AG08396 (cell line): ENCODE measurements around the gene HEATR1.
"Not testable (repeated sequence)": the region's sequence is repeated elsewhere in the genome, so short reads cannot be mapped to it uniquely, and the experiment has no call there.

ENCODE experiments used
- DNase-seq: peaks from one replicate; pipeline ENCODE4 v3.0.0; 2012; ENCODE audit warnings: low spot score, mixed read lengths

The HEATR1 gene

DNA sequence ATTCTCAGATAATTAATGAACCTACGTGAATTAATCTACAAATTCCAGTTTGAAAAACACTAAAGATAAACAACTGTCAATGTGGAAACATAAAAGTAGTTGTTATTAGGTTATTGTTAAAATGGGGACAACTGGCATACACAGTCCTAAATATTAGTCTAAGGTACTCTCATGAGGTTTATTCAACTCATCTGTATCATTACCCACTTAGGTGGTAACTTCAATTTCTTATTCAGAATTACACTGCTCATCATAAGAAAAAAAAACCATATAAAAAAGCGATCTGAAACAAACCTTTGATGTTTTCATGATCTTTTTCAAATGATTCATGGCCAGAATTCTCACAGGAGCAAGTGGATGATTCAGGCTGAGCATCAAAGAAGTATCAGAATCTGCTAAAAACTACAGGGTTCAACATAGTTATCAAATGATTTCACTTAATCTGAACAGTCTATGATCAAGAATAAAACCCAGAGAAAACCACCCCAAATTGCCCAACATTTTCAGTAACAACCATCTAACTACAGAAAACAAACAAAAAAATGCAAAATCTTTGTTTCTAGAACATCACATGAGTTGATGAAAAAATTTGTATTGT, 13.7 kb downstream of the HEATR1 start:
- DNase-seq, result no peak

DNA sequence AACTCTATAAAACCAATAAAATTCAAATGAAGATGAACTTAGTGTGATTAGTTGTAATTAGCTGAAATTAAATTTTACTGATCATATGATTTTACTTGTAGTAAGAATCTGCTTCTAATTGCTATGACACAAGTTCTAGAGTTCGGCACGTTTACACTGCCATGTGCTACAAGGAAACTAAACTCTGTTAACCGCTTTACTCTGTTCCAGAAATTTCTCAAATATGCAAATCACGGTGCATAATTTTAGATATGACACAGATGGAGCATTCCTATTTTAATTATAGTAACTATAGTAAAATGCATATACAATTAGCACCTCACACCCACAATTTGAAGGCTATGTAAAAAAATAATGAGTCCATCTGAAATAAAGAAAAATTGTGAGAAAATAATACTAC, 14.8 kb downstream of the HEATR1 start:
- DNase-seq, result no peak

DNA sequence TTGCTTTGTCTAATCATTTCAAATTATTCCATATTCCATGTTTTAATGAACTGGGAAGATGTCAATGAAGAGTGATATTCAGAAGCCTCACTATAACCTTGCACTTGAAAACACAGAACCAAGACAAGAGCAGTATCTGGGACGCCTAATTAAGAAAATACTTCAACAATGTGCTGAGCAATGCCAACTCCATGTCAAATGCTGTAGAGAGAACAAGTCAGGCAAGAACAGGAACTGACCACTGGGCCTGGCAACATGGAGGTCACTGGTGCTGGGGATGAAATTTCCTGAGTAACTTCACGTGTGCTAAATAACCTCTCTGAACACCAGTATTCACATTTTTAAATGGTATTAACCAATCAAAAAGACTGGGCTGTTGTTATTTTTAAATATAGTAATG, 22.8 kb downstream of the HEATR1 start:
- DNase-seq, result no peak

DNA sequence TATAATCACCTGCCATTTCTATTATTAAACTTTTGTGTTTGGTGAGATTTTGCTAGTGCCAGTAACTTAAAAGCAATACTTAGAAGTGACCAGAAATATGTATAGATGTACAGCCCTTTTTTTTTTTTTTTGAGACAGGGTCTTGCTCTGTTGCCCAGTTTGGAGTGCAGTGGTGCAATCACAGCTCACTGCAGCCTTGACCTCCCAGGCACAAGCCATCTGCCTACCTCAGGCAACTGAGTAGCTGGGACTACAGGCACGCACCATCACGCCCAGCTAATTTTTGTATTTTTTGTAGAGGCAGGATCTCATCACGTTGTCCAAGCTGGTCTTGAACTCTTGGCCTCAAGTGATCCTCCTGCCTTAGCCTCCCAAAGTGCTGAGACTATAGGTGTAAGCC, 23.9 kb downstream of the HEATR1 start:
- DNase-seq, result not testable (repeated sequence)

DNA sequence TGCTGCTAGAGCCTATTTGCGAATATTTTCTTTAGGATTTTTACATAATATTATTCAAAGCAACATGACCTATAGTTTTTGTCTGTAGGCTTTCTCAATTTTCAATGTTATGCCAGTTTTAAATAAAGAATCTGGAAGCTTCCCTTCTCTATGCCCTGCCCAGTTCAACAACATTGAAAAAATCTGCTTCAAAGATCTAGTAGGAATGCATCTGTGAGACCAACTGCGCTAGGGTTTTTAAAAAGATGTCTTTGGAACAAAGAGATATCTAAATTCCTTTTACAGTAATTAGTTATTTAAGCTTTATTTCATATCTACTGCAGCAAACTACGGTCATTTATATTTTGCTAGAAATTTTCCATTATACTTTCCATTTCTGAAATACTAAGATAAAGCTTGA, 25.7 kb downstream of the HEATR1 start:
- DNase-seq, result no peak

DNA sequence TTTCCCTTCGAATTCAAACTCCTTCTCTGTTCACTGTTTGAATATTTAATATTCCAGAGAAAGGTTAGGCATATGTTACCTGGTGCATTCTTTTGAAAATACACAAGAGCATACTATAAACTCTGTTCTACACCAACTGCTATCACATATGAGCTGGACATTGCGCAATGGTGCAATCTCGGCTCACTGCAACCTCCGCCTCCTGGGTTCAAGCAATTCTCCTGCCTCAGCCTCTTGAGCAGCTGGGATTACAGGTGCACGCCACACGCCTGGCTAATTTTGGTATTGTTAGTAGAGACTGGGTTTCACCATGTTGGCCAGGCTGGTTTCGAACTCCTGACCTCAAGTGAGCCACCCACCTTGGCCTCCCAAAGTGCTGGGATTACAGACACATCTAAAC, 27.3 kb downstream of the HEATR1 start:
- not testable (repeated sequence) for DNase-seq

DNA sequence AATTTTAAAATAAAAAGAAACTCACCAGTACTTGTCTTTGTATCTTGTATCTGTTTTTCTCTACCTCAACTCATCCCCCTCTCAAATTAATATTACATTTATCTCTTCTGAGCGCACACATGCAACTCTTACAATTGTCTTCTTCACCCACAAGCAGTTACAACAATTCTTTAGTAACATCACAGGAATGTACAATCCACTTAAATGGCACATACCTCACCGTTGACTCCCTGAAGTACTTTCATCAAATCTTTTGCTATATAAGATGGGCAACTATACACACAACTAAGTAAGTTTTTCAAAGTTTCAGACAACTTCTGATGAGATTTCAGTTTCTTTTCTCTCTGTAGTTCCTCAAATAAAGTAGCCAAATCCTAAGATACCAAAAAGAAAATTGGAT, 28.3 kb downstream of the HEATR1 start:
- DNase-seq, result peak; percentile 6

DNA sequence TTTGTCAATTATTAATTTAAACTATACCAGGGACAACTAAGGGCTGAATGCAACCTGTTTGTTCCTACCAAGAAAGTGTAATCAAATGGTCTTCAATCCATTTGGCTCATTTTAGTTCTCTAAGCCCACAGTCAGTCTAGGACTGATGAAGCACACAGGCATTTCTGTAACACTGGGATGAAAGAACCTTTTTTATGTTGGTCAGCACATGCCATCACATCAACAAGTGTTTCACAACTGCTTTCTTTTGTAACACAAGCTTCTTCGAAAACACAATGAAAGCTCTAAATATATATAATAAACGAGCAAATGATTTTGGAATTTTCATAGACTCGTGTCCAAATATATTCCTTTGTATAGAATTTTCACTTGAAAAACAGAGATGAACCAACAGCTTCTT, 28.8 kb downstream of the HEATR1 start:
- no peak for DNase-seq

DNA sequence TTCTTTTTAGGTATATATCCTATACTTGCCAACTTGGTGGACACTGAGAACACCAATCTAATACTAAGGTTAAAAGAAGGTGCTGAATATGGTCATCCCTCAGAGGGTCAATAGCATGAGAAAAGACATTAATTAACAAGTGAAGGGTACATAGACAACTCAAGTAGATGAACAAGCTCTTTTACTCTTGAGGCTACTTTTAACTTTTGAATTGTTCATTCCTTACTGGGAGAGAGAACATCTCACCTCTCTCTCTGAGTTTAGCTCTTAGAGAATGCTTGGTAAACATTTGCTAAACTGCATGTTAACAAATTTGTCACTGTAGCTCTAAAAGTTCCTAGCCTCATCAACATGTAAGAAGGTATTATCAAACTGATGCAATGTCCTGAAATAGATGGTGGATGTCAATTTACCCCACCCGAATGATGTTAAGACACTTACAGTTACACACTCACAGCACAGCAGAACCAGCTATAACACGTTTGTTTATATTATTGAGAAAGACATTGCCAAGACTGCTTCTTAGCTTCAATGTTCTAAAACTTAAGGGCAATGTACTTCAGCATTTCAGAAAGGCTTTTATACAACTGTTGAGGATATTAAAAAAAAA, 35.9 kb downstream of the HEATR1 start:
- no peak for DNase-seq

DNA sequence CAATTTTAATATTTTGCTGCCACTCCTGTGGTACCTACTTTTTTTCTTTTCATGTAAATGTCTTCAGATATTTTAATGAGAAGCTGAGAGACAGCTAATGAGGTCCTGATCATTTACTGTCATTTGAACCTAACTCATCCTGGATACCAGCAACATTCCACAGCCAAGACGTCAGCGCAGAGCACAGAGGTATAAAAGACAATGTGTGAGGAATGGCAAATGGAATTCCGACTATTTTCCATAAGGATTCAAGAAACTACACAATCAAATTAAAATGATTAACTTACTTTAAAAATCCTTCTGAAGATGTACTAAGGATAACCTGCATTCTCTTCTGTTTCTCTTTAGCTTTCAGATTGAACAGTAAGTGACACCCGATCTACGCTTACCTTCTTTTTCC, 38.8 kb downstream of the HEATR1 start:
- no peak for DNase-seq

DNA sequence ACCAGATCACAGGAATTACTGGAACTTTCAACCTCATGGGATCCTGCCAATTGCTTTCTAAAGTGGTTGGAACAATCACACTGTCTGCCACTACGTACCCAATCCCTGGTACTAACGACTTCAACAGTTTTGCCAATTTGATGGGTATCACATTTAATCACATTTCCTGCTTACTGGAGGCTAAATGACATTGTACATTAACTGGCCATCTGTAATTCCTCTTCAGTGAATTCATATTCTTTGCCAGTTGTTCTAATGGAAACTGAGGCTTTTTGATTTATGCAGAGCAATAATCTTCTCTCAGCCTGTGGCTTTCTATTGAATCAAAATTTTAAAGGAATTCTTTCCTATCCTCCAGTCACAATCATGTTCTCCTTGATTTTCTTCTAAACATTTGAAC, 42.3 kb downstream of the HEATR1 start:
- DNase-seq, result no peak

DNA sequence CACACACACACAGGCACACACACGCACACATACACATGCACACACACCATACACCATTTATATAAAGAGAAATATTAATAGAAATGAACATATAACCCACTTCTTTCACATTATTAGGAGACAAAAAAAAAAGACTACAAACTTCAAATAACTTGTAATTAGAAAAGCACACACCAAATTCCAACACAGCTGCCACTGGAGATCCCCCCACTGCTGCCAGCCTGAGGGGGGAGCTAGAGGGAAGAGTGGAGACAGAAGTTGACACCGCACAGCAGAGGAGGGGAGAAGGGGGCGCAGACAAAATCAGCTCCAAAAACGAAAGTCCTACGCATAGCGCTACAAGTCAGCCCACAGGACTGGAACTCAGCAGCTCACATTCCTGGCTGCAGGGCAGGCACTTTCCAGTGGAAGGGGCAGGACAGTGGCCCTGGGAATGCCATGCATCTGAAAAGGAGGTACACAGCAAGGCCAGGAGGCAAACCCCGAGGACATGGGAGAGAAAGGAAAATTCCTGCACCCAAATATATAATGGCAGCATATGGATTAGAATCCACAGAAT, 44.0 kb downstream of the HEATR1 start:
- no peak for DNase-seq

DNA sequence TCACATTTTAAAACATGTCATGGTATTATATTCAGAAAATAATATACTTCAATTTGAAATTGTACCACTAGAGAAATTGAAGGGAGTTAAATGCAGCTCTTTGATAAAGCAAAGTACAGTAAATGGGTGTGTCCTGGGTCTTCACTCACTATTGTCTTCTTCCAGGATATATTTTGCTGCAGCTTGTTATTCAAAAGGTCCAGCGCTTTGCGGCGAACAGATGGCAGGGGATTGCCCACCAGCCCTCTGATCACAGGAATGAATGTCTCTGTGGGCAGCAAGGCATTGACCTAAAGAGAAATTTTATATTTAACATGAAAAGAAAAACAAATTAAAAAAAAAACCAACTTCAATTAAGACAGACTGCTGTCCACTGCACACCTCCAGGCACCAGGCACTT, 45.5 kb downstream of the HEATR1 start:
- no peak for DNase-seq

DNA sequence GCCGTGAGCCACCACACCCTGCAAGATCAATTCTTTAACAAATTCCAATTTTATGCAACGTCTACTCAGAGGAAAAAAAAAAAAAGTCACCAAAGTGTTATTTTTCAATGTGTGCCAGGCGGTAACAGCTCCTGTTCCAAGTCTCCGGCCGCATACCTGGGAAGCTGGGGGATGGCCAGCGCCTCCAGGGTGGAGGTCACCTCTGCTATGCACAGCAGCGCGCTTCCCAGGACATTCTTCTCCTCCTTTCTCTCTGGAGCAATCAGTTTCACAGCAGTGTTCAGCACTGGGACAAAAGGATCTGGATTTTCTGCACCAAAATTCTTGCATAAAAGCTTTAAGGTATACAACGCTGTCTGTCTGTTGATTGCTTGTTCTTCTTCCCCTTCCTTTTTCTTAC, 46.2 kb downstream of the HEATR1 start:
- DNase-seq, result no peak

DNA sequence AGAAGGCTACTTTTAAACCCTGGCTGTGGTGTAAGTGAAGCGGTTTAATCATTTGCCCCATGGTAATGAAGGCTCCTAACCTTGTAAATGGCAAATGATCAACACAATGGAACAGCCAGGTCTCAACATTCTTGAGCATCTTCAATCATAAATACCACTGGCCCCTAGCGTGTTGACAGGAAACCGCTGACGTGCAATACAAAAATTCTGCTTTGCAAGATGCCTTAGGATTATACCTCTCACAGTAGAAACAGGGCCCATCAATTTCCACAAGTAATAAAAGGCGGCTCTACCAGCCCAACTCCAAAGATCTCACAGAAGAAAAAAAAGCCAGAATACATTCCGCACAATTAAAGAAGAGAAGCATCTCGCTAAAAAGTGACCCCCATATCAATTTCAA, 47.7 kb downstream of the HEATR1 start:
- no peak for DNase-seq

DNA sequence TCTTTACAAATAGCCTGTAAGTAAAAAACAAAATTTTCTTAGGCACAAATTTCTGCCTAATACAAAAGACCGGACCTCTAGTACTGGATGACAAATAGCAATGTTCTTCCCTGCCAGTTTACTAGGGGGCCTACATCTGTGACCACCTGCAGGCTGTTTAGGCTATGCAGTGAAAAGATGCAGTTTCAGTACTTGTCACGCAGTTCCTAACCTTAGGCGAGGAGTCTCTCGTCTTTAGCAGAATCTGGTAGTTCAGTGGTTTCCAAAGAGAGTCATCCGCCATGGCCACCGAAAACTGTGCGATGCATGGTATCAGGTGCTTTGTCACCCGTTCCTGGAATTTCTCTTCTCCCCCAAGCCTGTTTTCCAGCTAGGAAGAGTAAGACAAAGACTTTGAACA, 50.9 kb downstream of the HEATR1 start:
- DNase-seq, result no peak

DNA sequence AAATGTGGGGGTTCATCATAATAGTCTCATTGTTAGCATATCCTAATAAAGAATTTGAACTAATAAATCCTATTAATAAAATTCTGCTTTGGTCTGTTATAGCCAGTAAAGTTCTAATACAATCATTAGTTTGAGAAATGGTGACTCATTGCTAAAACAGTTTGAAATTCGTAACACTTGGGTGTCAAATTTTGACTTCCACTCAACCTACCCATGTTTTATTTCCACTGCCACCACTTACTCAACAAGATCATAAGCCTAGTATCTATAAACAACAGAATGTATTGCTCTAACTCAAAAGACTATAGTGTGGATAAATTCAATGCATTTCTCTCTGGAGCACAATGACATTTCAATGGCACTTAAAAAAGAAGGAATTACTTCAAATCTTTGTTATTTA, 51.4 kb downstream of the HEATR1 start:
- DNase-seq, result no peak

DNA sequence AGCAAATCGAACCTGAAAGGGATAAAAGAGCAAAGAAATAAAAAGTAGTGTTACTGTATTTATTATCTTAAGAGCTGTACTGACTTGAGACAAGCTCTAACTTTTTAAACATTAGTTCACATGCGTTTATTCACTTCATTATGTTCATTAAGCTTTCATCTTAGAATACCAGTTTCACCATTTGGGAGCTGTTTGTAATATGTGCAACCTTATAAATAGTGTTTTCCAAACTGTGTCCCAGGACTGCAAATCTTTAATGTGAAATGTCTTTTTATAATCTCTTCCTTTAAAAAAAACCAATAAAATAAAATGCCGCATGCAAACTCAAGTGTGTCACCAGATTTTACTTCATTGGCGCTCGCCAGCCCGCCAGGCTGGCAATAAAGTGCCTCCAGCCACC, 52.2 kb downstream of the HEATR1 start:
- DNase-seq, result no peak

DNA sequence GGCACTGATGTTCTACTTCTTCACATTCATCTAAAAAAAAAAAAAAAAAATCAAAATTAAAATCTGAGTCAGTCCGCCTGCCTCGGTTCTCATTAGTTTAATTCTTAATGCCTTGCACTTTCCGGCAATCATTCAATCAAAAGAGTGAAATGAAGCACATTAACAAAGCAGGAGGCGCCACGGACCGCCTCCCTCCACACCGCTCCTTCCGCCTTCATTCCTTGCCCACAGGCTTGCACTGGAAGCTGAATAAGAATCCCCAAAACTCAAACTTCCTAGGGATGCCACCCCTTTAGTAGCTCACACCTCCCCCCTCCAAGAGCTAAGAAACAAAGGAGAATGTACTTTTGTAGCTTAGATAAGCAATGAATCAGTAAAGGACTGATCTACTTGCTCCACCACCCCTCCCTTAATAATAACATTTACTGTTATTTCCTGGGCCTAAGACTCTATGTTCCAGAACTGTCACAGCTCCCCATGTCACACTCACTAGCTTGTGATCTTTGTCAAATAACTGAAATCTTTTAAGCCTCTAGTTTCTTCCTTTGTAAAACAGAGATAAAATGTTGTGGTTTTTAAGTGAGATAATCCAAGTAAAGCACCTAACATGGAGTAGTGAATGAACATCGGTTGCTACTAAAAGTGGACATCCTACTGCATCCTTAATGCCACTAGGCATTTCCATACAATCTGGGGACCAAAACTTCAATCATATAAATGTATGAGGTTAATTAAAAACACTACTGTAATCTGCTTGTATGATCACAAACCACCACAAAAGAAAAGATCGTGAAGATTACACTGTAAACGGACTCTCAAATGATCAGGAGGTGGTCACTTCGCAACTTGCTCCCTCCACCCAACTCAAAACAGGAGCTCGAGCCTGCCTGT, 53.1 kb downstream of the HEATR1 start:
- DNase-seq, result no peak

DNA sequence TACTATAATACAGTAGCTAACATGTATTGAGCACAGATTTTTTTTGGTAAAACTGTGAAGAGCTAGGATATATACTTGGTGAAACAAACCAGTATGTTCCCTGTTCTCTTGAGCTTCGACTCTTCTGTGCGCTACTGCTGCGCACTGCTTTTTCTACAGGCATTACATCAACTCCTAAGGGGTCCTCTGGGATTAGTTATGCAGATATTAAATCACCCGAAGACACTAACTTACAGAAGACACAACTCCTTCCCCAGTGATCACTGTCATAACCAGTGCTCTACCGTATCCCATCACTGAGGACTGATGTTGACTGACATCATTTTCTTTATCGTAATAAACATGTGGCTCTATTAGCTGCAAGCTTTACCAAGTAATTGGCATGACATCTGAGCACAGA, 55.9 kb downstream of the HEATR1 start:
- no peak for DNase-seq

DNA sequence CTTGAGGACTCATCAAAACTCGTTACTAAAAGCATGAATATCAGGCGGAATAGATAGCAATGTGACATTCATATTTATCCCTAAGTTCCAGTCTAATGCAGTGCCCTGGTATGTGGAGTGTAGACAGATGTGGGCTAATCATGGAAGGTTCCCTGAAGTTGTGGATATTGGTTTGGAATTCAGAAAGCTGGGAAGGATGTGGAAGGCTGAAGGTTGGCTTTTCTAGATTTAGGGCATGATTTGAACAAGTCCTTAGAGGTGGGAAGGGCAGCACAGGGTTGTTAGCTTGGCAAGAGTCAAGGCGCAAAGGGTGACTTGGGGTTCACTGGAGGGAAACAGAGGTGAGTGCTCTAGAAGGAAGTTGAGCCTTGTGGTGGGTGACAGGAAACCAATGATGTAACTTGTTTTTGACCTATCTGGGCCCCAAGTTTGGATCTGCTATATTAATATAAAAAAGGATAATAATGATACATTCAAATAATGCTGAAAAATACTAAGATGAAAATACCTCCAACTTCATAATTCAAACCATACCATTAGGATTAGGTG, 58.6 kb downstream of the HEATR1 start:
- no peak for DNase-seq

DNA sequence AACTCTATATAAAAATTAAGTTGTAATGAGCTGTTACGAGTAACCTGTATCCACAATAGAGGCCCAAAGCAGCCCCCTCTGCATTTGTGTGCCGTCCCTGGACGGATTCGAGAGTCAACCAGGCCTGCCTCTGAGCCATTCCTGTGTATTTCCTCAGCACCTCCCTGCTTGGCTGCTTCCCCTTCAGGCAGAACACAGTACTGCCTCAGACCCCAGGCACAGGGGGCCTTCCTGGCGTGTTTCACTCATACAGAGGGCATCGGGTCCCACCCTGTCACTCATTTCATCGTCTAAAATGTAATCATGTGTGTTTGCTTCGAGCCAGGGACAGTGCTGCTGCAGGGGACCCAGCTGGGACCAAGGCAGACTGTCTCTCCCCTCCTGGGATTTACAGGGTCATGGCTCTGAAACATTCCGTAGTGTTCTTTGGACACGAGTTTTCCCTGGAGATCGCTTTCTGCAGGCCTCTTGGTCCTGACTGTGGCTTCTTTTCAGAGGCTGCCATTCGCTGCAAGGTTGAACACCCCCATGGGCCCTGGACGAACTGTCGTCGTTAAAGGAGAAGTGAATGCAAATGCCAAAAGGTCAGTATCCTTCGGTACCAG, 61.1 kb downstream of the HEATR1 start:
- DNase-seq, result no peak
